ENCODE results near the gene B4GALT7.
A peak's percentile ranks its signal among the peaks of the same experiment; 100 is the strongest.
"Not testable (repeated sequence)": the region's sequence is repeated elsewhere in the genome, so short reads cannot be mapped to it uniquely, and the experiment has no call there.

Gene B4GALT7, protein sequence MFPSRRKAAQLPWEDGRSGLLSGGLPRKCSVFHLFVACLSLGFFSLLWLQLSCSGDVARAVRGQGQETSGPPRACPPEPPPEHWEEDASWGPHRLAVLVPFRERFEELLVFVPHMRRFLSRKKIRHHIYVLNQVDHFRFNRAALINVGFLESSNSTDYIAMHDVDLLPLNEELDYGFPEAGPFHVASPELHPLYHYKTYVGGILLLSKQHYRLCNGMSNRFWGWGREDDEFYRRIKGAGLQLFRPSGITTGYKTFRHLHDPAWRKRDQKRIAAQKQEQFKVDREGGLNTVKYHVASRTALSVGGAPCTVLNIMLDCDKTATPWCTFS

DNA sequence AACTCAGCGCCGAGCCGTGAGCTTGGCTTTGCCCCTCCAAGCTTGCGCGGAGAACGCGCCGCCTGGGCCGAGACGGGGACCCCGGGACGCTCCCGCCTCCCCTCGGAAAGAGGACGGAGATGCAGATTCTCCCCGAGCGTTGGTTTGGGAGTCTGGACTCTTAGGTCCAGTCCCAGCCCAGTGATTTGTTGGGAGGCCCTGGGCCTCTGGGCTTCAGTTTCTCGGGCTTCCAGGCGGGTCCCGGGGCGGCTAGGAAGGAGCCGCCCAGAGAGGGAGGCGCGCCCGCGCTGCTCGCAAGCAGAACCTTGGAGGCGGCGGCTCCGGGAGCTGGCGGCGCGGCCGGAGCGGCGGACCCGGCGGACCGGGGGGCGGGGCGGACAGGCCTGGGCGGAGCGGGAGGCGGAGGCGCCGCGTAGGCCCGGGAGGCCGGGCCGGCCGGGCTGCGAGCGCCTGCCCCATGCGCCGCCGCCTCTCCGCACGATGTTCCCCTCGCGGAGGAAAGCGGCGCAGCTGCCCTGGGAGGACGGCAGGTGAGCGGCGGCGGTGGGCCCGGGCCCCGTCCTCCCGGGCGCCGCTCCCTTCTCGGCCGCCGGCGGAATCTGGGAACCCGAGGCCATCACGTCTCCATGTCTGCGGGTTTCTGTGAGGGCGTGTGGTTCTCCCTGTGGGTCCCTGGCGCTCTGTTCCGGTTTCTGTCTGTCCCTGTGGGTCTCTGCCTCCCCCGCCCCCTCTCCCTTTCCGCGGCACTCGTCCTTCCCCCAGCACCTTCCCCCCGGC lies at the start of gene B4GALT7:
B4GALT7 (plus strand) TSS at position 402 of the 777 bp plus-strand sequence; CDS start at position 481, 79 bp downstream.
- peak; percentile 93 for DNase-seq

DNA sequence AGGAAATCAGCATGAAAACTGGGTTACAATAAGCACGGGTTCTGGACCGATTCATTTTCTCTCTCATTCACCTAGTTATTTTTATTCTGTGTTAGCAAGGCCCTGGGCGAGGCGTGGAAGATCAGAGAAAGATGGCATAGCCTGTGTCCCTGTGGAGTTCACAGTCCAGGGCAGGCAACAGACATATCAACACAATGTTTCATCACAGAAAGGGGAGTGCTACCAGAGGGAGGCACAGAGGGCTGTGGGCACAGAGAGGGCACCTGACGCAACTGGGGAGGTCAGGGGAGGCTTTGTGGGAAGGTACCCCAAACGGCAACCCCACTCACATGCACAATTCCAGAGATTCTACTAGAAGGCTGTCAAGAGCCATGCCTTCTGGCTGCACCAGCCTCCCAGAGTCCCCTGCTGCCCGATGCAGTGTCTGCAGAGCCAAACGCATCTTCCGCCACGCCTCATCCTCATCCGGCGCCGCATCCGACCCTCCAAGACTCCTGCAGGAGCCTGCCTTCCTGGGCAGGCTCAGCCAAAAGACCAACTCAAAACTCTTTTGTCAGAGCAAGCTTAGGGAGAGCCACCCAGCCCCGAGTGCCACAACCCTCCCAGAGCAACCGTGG lies 47.0 kb upstream of the B4GALT7 start:
- no peak for DNase-seq

DNA sequence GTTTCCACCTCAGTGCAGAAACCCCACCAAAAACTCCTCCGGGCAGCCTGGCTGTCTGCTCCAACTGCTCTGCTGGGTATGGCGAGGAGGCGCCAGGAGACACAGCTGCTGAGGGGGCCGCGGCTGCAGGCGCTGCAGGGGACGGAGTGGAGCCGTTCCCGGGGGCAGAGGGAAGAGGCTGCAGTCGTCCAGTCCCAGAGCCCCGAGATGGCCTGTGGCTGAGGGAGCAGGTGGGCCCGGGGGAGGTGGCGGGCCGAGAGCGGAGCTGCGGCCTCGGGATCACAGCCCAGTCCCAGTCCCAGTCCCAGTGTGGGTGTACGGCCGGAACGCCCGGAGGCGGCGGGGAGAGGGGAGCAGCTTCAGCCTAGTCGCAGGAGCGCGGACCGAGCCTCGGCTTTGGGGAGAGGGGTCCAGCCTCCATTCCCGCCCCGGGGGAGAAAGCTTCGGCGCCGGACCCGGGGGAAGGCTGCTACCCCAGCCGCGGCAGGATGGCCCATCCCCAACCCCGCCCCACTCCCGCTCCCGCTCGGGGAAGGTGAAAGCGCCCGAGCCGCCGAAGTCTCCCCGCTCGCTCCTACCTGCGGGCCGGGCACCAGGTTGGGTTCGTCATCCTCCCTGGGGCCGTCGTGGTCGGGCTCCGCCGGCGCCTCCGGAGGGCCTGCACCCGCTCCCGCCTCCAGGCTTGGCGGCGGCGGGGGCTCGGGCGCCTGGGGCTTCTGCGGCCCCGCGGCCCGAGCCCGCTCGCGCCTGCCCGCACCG lies 46.1 kb upstream of the B4GALT7 start:
- DNase-seq, result peak; percentile 64

DNA sequence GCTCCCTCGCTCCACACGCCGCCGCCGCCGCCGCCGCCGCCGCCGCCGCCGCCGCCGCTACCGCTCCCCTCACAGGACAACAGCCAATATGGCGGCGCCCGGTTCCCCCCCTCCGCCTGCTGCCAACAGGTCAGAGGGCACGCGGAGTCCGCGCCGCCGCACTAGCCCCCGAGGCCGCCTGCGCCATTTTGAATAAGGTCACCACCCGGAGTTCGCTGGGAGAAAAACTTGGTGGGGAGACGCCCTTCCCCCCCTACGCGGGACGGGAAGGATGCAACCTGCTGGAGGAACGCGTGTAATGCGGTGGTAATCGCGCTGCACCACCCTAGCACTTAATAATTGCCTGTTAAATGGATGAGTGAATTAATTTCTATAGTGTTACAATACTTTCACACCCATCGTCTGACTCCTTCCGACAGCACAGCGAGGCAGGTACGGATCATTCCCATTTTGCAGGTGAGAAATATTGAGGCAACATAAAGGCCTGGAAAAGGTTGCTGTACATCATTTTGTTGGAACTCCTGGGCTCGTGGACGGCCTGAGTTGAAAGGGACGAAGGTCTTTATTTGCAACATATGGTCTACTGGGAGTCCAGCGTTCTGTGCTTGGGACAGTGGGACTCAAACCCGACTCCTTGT lies 45.3 kb upstream of the B4GALT7 start, which contains the start of gene FAM193B:
FAM193B (minus strand) TSS at position 90 of the 638 bp plus-strand sequence. CDS start 105 bp downstream, outside the sequence.
- DNase-seq, result peak; percentile 97

DNA sequence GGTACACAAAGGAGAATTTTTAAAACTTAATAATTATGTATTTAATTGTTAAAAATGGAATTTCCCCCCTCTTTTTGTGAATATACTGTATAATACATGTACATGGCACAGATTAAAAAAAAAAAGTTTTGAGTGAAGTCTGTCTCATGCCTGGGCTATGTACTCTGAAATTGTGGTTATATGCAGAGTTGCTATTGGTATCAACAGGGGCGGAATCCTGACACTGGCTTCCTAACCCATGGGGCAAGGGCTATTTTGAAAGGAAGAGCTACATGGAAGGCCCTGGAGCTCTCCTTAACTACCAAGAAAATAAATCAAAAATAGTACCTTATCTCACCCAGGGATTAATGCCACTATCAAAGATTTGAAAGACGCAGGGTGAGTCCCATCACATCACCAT lies 44.7 kb upstream of the B4GALT7 start:
- no peak for DNase-seq

DNA sequence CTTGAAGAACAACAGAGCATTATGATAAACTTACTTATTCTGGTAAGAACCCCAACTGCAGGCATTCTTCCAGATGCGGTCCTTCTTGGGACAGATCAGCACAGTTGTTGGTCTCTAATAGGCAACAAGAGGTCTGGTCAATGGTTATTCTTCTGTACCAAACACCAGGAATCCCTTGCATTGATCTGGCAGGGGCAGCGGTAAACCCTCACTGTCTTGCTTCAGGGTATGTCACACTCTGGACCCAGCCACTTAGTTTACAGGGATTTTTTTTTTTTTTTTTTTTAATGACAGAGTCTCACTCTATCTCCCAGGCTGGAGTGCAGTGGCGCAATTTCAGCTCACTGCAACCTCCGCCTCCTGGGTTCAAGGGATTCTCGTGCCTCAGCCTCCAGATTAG lies 44.3 kb upstream of the B4GALT7 start:
- DNase-seq, result no peak

DNA sequence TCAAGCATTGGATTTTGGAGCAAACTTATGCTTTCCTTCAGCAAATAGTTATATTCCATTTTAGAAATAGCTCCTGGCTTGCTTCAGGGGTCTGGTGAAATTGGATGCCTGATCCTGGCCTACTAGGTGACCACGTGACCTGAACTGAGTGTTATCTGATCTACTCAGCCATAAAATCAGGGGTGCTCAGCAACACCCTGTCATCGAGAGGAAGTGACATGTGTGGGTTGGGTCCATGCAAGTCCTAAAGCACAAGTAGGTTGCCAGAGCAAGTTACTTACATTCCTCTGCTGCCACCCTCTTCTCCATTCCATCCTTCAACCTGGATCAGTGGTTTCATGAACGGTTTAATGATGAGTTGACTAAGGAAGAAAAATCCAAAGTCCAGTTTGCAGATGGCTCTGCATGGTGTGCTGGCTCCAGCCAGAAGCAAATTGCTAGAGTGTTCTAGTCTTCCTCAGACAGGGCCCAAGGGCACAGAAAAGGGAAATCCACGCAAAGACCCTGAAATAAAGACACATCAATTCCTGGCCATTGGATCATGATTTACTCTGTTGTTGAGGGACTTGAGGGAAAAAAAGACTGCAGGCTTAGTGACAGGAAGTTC lies 42.8 kb upstream of the B4GALT7 start:
- no peak for DNase-seq

DNA sequence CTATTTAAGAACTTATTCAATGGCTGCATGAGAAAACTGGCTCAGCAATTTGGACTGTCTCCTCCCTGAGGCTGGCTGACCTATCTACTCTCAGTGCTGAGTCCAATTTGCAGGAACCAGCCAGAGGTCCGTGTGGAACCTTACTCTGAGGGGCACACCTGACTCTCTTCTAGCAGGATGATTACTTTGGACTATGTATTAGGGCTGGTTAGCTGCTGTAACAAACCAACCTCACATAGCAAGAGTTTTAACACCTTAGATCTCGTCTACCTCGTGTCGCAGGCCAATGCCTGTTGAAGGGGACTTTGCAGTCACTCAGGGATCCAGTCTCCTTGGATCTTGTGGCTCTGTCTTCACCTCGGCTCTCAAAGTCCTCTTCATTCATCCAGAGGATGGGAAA lies 42.1 kb upstream of the B4GALT7 start:
- no peak for DNase-seq

DNA sequence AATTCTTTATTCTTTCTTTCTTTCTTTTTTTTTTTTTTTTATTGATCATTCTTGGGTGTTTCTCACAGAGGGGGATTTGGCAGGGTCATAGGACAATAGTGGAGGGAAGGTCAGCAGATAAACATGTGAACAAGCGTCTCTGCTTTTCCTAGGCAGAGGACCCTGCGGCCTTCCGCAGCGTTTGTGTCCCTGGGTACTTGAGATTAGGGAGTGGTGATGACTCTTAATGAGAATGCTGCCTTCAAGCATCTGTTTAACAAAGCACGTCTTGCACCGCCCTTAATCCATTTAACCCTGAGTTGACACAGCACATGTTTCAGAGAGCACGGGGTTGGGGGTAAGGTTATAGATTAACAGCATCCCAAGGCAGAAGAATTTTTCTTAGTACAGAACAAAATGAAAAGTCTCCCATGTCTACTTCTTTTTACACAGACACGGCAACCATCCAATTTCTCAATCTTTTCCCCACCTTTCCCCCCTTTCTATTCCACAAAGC lies 40.4 kb upstream of the B4GALT7 start:
- DNase-seq, result not testable (repeated sequence)

DNA sequence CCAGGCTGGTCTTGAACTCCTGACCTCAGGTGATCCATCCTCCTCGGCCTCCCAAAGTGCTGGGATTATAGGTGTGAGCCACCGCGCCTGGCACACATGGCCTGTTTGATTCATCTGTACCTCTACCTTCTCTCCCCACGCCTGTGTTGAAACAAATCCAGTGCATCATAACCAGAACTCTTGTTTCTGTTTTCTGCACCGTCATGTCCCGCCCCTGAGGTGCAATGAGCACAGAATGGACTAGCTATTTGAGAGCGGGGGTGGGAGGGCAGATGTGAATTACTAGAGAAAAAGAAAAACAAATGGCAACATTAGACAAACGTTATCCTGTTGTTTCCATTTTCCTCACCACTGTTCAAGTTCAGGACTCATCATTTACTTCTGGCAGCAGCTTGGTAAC lies 34.9 kb upstream of the B4GALT7 start:
- DNase-seq, result no peak

DNA sequence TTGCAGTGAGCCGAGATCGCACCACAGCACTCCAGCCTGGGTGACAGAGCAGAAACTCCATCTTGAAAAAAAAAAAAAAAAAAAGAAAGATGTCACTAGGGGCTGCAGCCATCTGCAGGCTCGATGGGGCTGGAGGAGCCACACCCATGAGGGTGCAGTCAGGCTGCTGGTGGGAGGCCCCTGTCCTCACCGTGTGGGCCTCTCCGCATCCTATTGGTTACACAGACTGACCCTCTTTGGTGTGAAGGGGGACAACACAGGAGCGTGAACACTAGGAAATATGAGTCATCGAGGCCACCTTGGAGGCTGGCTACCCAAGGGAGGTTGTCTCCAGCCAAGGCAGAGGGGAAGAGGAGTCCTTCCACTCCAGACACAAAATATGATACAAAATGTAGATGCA lies 31.6 kb upstream of the B4GALT7 start:
- DNase-seq, result no peak

DNA sequence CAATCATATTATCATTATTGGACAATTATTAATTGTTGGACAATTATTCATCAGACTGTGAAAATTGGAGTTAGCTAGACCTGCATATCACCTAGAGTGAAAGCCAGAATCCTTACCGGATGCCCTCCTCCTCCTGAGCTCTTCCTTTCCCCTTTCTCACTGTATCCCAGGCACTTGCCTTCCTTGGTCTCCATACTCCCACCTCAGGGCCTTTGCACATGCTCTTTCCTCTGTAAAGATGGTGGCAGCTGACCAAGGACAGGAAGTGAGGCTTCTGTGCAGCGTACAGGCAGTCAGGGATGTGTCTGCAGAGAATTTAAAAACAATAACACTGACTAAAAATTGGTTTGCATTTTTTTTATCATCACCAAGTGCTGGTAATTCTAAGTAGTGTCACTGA lies 30.0 kb upstream of the B4GALT7 start:
- no peak for DNase-seq

DNA sequence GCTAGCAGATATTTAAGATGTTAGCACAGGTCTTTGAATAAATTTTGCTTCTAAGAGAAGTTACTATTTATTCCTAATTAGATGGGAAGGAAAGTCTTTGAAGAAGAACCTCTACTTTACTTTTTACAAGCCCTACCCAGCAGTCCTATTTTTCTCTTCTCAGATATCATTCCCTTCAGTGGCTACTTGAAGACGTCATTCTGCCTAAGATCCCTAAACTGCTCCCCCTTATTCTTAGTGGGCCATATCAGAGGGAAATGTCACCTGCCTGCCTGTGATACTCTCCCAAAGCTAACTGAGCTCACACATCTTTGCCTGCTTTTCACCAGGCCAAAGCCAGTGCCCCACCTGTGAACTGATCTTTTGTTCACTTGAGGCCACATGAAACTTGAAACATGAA lies 24.4 kb upstream of the B4GALT7 start:
- DNase-seq, result no peak

DNA sequence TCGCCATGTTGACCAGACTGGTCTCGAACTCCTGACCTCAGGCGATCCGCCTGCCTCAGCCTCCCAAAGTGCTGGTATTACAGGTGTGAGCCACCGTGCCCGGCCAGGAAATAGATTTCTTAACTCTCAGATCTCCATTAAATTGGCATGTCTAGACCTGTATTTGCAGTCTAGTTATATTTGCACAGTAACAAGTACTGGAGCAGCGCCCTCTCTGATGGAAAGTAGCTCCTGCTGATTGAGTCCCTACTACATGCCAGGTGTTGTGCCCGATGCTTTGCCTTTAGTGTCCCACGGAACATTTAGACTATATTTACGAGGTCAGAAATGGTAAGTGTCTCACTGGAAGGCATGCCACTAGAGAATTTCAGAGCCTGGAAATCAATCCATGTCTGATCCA lies 23.8 kb upstream of the B4GALT7 start:
- no peak for DNase-seq

DNA sequence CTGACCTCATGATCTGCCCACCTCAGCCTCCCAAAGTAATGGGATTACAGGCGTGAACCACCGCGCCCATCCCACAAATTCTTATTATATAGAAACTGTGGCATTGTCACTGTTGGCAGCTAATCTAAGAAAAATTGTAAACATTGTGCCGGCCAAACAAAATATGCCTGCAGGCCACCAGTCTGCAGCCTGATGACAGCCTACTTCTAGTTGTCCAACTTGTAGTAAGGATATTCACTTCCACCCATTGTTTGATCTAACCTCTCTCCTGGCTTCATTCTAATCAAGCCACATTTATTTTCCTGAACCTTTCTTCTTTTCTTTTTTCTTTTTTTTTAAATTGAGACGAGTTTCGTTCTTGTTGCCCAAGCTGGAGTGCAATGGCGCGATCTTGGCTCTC lies 21.6 kb upstream of the B4GALT7 start:
- DNase-seq, result no peak

DNA sequence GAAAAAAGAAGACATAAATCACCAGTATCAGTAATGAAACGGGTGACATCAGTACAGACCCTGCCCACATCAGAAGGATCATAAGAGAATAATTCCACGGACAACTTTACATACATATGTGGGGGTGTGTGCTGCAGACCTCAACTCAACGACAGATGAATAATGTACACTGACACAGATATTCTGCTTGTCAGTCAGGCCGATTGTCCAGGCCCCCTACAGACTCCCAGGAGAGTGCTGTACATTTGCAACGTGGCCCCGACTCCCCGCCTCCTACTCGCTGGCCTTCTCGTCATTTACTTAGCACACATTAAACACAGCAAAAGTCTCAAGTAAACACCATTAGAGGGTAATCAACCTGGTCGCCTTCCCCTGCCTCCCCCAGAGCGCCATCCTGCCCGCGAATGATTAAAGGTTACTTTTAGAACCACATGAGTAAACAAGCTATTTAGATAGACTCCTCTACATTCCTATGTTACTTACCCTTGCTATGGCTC lies 11.5 kb upstream of the B4GALT7 start:
- DNase-seq, result no peak

DNA sequence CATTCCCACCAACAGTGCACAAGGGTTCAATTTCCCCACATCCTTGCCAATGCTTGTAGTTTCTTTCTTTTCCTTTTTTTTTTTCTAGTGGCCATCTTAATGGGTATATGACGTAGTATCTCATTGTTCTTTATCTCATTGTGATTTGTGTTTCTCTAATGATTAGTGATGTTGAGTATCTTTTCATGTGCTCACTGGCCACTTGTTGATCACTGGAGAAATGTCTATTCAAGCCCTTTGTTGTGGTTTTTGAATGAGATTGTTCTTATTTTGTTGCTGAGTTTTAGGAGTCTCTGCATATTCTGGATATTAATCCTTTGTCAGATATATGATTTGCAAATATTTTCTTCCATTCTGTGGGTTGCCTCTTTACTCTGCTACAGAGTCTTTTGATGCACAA lies 9.5 kb upstream of the B4GALT7 start:
- DNase-seq, result no peak

DNA sequence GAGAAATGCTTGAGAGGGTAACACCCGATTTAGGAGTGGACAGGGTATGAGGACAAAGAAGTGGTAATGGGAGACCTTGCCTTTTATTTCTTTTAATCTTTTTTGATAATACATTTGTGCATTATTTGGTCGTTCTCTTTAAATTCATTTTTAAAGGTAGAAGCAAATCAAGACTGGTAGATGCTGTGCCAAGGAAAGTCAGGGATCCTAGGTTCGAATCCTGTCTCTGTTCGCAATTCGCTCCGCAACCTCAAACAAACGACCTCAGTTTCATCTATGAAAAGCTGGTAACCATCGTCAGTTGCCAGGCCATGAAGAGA lies 8.3 kb upstream of the B4GALT7 start:
- no peak for DNase-seq

DNA sequence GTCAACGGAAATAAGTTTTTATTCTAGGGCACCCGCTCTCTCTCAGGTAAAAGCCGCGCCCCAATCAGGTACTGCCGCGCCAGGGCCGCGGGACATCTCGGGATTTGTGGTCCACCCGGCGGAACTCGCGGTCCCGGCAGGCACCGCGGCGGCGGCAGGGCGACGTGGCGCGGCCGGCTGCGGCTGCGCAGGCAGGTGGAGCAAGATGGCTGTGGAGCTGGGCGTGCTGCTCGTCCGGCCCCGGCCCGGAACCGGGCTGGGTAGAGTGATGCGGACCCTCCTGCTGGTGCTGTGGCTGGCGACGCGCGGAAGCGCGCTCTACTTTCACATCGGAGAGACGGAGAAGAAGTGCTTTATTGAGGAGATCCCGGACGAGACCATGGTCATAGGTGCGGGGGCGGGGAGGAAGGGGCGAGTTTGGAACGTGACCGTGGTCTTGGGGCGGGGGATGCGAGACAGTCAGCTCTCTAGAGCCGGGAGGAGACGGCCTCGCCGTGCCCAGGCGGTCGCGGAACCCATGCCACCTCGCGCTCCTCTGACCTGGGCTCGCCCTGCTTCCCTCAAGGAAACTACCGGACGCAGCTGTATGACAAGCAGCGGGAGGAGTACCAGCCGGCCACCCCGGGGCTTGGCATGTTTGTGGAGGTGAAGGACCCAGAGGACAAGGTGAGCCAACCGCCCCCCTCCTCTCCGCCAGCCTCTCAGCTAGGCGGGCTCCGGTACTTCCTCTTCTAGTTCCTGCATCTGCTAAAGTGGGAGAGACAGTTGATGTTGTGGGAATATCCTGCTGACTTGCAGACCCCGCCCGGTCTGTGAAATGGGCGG lies 7.7 kb upstream of the B4GALT7 start, which contains the start of gene TMED9:
TMED9 (plus strand) TSS at position 194 of the 825 bp plus-strand sequence; CDS start at position 206, 12 bp downstream.
- DNase-seq, result peak; percentile 92

DNA sequence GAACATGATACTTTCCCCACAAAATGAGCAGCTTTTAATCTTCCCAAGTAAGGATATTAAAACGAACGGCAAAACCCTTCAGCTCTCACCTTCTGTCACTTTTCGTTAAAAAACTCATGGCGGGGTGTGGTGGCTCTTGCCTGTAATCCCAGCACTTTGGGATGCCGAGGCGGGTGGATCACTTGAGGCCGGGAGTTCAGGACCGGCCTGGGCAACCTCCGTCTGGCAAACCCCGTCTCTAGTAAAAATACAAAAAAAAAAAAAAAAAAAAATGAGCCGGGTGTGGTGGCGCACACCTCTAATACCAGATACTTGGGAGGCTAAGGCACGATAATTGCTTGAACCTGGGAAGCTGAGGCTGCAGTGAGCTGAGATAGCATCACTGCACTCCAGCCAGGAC lies 7.0 kb upstream of the B4GALT7 start:
- no peak for DNase-seq

DNA sequence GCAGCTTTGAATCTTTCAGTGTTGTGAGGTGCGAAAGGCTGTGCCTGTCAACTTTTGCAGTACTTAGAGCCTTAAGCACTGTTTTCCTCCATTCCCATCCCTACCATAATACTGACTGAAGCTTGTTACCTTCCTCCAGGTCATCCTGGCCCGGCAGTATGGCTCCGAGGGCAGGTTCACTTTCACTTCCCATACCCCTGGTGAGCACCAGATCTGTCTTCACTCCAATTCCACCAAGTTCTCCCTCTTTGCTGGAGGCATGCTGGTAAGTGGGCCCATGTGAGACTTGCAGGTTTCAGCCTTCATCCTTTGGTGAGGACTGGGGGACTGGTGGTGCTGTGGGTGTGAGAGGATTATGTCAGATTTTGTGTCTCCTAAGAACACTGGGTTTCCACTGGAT lies 6.4 kb upstream of the B4GALT7 start:
- DNase-seq, result no peak
